NCI-H2171 (cell line): ENCODE measurements around the gene FGD3.

Experiments used
- DNase-seq: peaks from one replicate; lab custom pipeline; 2025; lab: John Stamatoyannopoulos, UW

FGD3 gene

DNA sequence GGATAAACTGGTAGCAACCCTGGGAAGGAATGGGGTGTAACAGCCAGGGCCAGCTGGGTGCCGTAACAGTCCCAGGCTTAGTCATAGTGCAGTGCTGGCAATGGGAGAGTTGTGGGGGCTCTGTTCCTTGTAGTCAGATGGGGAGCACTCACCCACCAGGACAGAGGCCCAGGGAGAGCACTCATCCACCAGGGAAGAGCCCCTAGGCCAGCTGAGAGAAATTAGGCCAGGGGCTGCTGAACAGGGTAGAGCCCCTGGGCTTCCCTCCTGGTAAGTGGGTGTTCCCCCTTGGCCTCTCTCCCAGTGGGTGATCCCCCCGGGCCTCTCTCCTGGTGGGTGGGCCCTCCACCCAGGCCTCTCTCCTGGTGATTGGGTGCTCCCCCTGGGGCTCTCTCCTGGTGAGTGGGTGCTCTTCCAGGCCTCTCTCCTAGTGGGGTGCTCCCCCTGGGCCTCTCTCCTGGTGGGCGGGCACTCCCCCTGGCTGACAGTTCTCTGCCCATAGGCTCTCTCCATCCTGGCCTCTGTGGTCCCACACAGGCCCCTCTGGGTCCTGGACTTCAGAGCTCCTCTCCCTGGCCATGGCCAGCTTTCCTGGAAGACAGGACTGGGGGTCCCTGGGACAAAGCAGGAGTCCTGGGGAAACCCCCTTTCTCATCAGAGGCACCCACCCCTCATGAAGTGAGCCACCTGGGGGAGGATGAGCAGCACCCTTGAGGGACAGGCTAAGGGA, 13.4 kb downstream of the FGD3 start:
- no peak for DNase-seq

DNA sequence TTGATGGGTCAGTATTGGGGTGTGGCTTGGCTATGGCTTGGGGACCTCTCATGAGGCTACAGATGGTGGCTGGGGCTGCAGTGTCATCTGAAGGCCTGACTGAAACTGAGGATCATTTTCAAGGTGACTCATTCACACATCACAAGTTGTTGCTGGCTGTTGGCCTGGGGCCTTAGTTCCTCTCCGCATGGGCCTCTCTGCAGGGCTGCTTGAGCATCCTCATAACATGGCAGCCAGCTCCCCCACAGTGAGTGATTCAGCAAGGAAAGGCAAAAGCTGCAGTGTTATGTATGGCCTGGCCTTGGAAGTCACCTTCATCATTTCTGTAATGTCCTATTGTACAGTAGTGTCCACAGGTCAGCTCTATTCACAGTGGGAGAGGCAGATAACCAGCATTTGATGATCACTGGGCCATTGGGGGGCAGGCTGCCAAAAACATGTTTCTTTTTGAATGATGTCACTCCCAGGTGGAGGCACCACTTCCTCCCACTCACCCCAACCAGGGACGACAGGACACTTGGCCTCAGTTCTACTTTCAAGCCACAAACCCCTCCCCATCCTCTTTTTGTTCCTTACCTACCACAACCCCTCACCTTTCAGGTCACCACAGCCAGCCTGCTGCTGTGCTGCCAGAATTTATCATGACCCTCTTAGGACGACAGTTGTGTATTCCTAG, 14.4 kb downstream of the FGD3 start:
- DNase-seq: no peak

DNA sequence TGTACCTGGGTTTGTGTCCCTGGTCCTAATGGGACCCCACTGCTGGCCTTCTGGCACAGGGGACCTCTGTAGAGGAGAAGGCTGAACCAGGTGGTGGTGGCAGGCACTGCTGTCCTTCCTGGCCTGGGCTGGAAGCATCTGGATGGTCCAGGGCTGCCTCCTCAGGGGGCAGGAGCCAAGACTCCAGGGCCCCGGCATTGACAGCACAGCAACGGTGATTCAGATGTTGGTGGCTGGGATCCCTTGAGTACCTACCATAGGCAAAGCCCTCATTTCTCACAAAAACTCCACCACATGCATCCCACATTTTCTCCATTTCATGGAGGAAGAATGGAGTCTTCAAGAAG, 15.0 kb downstream of the FGD3 start:
- DNase-seq: no peak

DNA sequence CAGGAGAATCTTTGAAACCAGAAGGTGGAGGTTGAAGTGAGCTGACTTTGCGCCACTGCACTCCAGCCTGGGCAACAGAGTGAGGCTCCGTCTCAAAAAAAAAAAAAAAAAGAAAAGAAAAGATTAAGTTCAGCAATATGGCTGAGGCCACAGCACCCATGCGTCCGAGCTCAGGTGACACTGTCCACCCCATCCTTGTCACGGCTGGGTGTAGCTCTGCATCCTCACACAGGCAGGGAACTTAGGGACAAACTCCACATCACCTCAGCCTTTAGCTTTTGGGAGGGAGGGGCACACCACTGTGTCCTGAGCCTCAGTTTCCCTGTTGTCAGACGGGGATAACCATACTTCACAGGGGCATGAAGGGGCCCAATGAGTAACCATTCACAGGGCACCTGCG, 15.5 kb downstream of the FGD3 start:
- no peak for DNase-seq

DNA sequence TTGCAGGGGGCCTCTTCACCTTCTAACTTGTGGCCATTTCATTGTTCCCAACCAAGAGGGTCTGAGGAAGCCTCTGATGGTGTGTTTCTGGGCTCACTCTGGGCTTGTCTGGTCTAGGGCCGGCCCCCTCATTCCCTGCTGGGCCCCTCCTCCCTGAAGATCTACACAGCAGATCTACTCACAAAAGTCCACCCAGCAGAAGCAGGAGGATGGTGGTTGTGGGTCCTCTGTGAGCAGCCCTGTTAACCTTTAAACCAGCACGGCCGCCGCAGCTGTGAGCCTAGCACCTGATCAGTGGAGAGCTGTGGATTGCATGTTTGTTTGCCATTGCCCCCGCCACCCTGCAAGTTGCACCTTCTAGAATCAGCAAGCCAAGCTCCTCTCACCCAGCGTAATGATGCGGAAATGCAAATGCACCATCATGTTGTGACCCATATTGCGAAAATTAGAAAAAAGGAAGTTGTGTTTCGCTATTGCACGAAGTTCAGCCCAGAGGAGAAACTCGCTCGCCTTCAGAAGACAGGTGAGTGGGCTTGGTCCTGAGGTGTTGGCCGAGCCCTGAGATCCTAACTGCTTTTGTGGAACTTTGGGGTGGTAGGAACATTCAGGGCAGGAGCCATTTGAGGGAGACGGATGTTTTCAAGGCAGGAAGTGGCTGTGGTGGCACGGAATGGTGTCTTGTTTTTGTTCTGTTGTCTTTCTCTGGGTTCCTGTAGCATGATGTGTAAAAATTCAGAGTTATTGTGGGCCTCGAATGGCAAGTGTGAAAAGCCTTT, 16.7 kb downstream of the FGD3 start:
- no peak for DNase-seq

- no peak for DNase-seq
These were observed 17.3 kb downstream of the FGD3 start for GRCh38 chr9:92964607-92965060.

- no peak for DNase-seq
These were observed 17.9 kb downstream of the FGD3 start for GRCh38 chr9:92965061-92965758.

- DNase-seq: no peak
These were observed 18.6 kb downstream of the FGD3 start for GRCh38 chr9:92965759-92966517.

DNA sequence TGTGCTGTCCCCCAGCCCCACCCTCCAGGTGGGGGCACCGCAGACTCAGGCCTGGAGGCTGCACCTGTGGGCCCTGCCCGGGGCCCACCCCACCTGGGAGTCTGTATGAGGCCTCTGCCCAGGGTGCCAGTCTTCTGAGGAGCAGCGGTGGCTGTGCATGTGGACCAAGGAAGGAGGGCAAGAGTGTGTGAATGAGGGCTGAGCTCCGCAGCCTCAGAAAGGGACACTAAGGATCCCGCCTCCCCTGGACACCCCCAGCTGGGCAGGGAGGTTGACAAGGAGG, 19.1 kb downstream of the FGD3 start:
- DNase-seq: no peak

DNA sequence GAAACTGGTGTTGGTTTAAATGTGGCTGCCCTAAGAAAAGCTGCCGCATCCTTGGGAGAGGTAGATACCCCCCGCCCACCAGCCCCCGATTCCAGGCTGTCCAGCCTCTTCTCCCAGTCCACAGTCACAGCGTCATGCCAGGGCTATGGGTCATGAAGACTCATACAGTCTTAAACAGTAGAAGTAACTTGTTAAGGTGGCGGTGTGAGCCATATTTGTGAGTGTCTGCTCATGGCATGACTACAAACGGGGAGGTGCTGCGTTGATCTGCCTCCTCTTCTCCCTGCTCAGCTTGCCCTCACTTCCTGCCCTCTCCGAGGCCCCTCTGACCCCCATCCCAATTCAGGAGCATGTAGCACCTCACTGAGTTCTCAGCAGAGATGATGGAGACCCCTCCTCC, 20.8 kb downstream of the FGD3 start:
- no peak for DNase-seq

- no peak for DNase-seq
These were observed 22.5 kb downstream of the FGD3 start for GRCh38 chr9:92969516-92970466.

DNA sequence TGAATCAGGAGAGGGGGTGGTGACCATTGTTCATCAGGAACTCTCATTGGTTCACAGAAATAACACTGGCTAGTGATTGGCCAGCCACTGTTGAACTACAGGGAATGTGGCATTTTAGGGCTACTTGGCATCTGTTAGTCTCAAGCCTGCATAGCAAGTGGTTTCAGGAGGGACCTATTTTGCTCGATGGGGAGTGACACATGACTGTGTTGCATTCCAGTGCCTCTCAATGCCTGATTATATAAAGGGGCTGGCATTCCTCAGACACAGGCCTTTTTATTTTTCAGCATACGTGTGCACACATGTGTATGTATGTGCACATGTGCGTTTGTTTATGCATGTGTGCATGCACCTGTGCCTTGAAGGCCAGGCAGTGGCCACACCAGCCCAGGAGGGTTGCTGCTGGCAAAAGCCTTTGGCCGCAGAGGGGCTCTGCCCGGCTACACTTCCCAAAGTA, 23.2 kb downstream of the FGD3 start:
- no peak for DNase-seq

- DNase-seq: no peak
These were observed 23.8 kb downstream of the FGD3 start for GRCh38 chr9:92971121-92971520.

- no peak for DNase-seq
These were observed 24.5 kb downstream of the FGD3 start for GRCh38 chr9:92971776-92972175.

- no peak for DNase-seq
These were observed 26.4 kb downstream of the FGD3 start for GRCh38 chr9:92973700-92974099.

DNA sequence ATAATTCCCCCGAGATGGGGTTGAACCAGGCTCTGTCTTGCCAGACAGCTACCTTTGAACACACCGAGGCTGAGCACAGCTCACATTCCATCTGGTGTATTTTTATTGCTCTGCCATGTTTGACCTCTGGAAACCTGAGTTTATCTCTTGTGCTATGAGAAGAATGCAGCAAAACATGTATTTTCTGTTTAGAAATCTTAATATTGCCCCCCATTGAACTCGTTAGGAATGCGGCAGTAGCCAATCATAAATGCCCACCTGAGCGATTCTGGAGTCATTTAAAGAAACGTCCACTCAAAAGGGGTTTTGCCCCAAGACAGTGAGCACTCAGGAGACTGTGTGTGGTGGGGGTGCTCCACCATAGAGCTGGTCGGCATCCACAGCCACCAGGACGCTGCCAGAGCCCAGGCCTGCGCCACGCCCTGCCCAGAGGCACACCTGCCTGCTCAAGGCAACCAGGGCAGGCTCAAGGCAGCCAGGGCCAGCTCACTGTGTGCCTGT, 26.9 kb downstream of the FGD3 start:
- DNase-seq: no peak

DNA sequence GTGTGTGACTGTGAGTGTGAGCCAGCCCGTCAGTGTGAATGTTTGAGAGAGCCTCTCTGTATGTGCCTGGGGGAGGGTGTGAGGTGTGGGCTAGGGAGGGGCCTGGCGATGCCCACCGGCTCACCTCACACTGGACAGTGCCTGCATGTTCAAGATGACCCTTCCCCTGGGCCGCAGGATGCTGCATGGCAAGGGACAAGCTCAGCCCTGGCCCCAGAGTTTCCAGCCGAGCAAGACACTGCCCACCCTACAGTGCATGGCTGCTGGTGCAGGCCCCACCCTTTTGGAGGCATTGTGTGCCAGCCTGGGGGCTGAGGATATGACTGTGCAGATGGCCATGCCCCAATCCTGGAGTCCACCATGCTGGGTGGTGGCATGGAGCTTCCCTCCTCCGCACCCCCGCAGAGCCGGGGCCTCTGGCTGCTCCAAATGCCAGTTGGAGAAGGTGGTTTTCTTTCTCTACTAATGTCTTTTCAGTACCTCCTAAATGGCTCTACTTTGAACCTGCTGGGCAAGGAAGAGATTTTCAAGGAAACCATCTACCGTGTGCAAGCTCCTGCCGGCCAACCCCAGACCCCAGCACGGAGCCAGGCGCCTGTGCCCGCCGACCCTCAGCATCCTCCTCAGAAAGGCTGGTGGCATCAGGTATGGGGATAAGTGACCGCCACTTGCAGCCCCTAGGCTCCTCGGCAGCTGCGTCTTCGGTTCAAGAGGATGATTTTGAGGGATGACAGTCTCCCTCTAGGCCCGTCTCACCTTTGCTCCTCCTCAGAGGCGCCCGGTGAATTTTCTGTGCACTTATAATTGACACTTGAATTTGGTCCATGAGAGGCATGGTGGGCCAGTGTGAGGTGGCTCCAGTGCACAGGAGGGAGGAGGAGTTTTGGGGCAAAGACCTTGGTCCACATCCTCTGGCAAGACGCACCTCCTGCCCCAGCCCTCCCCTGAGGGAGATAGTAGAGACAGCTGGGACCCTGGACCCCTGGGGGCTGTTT, 27.7 kb downstream of the FGD3 start:
- DNase-seq: no peak

DNA sequence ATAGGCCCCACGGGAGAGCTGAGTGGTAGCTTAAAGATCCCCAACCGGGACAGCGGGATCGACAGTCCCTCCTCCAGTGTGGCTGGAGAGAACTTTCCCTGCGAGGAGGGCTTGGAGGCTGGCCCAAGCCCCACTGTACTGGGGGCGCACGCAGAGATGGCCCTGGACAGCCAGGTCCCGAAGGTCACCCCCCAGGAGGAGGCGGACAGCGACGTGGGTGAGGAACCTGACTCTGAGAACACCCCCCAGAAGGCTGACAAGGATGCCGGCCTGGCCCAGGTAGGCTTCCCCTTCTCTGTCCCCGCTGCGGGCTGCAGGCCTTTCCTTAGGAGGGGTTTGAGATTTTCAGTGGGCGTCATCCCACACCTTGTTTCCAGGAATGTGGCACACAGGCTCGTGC, 29.1 kb downstream of the FGD3 start:
- no peak for DNase-seq

GRCh38 chr9:92977279-92977678, 30.0 kb downstream of the FGD3 start:
- no peak for DNase-seq
